Fibroblast of gingiva (primary cell): Measurements from ENCODE around the gene SLC17A3.

Source experiments
- DNase-seq: peaks from one replicate; pipeline ENCODE4 v3.0.0-alpha.2; 2011; ENCODE audit warnings: low read depth

The SLC17A3 gene

GRCh38 chr6:25835442-25836283 lies 38.4 kb downstream of the SLC17A3 start:
- DNase-seq = no peak

GRCh38 chr6:25834950-25835349 lies 39.1 kb downstream of the SLC17A3 start:
- DNase-seq = no peak

GRCh38 chr6:25833136-25833535 lies 40.9 kb downstream of the SLC17A3 start:
- no peak for DNase-seq

GRCh38 chr6:25832670-25833069 lies 41.4 kb downstream of the SLC17A3 start:
- DNase-seq = no peak

- no peak for DNase-seq
Observed at GRCh38 chr6:25832307-25832662, 41.8 kb downstream of the SLC17A3 start.

- DNase-seq = no peak
Observed at GRCh38 chr6:25831532-25832306, 42.3 kb downstream of the SLC17A3 start, which contains the start of gene SLC17A1. Gene SLC17A1, minus strand, starts transcription at chr6:25832052. Its CDS starts 1,495 bp downstream, at chr6:25830557.

GRCh38 chr6:25830458-25830857 lies 43.6 kb downstream of the SLC17A3 start:
- DNase-seq = no peak

GRCh38 chr6:25829375-25829774 lies 44.7 kb downstream of the SLC17A3 start:
- no peak for DNase-seq

- DNase-seq = no peak
Observed at GRCh38 chr6:25821341-25821740, 52.7 kb downstream of the SLC17A3 start.

- DNase-seq = no peak
Observed at GRCh38 chr6:25816252-25816651, 57.8 kb downstream of the SLC17A3 start.

GRCh38 chr6:25815194-25815593 lies 58.8 kb downstream of the SLC17A3 start:
- DNase-seq = no peak

- no peak for DNase-seq
Observed at GRCh38 chr6:25804804-25805203, 69.2 kb downstream of the SLC17A3 start.

GRCh38 chr6:25801436-25801835 lies 72.6 kb downstream of the SLC17A3 start:
- no peak for DNase-seq
